ENCODE data around the gene EDIL3.

DNA sequence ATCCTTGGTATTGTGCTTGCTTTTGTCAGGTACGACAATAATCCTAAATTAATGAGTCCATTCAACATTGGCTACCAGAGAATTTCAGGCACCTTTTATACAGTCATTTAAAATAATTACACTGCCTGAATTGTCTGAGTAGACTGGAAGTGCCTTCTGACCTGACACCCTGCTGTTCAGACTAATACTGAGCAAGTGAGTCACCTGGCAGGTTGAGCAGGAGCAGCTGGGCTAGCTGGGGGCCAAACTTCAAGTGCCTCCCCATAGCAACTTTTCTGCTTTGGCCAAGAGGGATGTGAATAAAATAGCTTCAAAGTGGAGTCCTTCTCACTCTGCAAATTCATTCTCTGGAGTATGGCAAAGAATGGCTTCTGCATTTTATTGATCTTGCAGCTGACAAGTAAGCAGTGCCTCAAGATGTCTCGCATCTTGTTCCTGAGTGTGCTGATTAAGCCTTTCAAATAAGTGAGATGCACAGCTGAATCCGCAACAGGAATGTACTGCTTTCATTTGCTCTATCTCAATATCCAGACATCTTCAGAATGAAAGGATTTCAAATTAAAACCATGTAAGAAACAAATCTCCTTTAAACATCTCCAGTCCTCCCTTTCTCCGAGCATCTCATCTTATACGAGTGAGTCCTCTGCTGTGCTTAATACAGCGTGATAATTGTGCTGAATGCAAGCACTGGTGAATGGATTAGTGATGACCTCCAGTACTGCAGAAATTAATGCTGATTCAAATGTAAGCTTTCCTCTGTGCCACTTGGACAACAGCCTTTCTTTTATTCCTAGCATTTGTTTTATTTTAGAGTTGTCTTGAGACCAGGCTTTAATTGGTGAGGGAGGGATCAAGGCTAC is 271.2 kb downstream of the EDIL3 start:
- TF ChIP-seq CTCF (IDR thresholded peaks at IDR 0.05) (no peak), POLR2A (IDR thresholded peaks at IDR 0.05) (no peak)

All from esophagus squamous epithelium (tissue), 4 donors.